Parathyroid adenoma (tissue), 2 donors: Measurements from ENCODE around the gene BIRC7.

Source experiments
- H2AFZ ChIP-seq: fragments of 300-600 bp; sonication (generic); one replicate; pipeline ENCODE4 v1.7.0; 2017; ENCODE audit warnings: antibody characterized with exemption, mild to moderate bottlenecking
- H3K27ac ChIP-seq: fragments of 300-600 bp; sonication (generic); one replicate; pipeline ENCODE4 v1.7.0; 2017
- H3K27me3 ChIP-seq: fragments of 300-600 bp; sonication (generic); one replicate; pipeline ENCODE4 v1.7.0; 2017; ENCODE audit warnings: low read length; ENCODE audit not compliant: control insufficient read depth, insufficient read depth
- H3K36me3 ChIP-seq: fragments of 300-600 bp; sonication (generic); one replicate; pipeline ENCODE4 v1.7.0; 2017; ENCODE audit warnings: low read length; ENCODE audit not compliant: control insufficient read depth, insufficient read depth
- H3K4me1 ChIP-seq: fragments of 300-600 bp; sonication (generic); one replicate; pipeline ENCODE4 v1.7.0; 2017; ENCODE audit warnings: control low read depth
- H3K4me2 ChIP-seq: fragments of 300-600 bp; sonication (generic); one replicate; pipeline ENCODE4 v1.7.0; 2017; ENCODE audit warnings: low read length
- H3K4me3 ChIP-seq: fragments of 300-600 bp; sonication (generic); one replicate; pipeline ENCODE4 v1.7.0; 2017; ENCODE audit warnings: low read depth, low read length
- H3K79me2 ChIP-seq: fragments of 300-600 bp; sonication (generic); one replicate; pipeline ENCODE4 v1.7.0; 2017; ENCODE audit warnings: control low read depth
- H3K9ac ChIP-seq: fragments of 300-600 bp; sonication (generic); one replicate; pipeline ENCODE4 v1.7.0; 2017; ENCODE audit warnings: mild to moderate bottlenecking
- H3K9me3 ChIP-seq: fragments of 300-600 bp; sonication (generic); one replicate; pipeline ENCODE4 v1.7.0; 2017; ENCODE audit warnings: low read length; ENCODE audit not compliant: control insufficient read depth
- TF ChIP-seq, protein P1 (sequence below): fragments of 300-600 bp; sonication (generic); IDR thresholded peaks from one replicate; pipeline ENCODE4 v1.7.0; 2017; ENCODE audit warnings: antibody characterized with exemption, mild to moderate bottlenecking
- donor health status: primary hyperparathyroidism.

BIRC7 gene

DNA sequence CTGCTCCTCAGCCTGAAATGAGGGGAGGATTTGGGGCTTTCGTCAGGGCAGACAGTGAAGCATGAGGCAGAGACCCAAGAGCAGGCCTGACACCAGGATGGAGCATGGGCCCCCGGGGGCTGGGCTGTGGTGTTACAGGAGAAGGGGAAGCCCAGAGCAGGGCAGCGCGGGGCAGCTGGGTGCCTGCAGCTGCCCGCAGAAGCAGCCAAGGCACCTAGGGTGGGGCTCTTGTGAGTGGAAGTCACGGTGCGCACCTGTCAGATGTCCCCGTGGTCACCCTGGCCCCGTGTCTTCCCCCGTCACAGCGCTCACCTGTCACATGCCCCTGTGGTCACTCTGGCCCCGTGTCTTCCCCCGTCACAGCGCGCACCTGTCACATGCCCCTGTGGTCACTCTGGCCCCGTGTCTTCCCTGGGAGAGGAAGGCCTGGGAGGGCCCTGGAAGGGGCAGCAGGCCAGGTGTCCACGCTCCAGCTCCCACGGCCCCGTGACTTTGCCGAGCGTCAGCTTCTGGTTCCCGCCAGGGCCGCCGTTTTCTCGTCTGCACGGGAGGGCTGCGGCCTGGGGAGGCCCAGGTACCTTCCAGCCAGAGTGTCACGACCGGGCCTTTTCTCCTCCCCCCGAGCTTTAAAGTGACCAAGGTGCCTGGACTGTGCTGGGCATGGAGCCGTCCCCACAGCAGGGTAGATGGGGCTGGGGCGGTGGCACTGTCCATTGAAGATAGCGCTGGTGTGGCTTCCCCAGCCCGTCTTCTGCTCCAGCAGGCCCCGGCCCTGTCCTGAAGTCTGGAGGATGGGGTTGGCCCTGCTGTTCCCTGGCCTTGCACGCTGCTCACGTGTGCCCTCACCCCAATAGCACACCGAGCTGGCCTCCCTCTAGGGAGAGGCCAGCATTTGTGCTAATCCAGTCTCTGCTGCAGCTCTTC is 46.3 kb downstream of the BIRC7 start:
- TF ChIP-seq, protein P1, sequence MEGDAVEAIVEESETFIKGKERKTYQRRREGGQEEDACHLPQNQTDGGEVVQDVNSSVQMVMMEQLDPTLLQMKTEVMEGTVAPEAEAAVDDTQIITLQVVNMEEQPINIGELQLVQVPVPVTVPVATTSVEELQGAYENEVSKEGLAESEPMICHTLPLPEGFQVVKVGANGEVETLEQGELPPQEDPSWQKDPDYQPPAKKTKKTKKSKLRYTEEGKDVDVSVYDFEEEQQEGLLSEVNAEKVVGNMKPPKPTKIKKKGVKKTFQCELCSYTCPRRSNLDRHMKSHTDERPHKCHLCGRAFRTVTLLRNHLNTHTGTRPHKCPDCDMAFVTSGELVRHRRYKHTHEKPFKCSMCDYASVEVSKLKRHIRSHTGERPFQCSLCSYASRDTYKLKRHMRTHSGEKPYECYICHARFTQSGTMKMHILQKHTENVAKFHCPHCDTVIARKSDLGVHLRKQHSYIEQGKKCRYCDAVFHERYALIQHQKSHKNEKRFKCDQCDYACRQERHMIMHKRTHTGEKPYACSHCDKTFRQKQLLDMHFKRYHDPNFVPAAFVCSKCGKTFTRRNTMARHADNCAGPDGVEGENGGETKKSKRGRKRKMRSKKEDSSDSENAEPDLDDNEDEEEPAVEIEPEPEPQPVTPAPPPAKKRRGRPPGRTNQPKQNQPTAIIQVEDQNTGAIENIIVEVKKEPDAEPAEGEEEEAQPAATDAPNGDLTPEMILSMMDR: no peak
- Histone ChIP-seq H3K9ac (no peak overlapping the region), H3K36me3 (no peaks in the 10 kb centered on the region)

GRCh38 chr20:63282946-63283345 is 47.2 kb downstream of the BIRC7 start:
- H3K36me3 ChIP-seq: no peaks in the 10 kb centered on the region
- no peaks in the 10 kb centered on the region for H3K9me3 ChIP-seq
- no peak overlapping the region for H3K9ac ChIP-seq
- no peak overlapping the region for H2AFZ ChIP-seq
- H3K4me3 ChIP-seq: no peak overlapping the region
- H3K4me1 ChIP-seq: no peaks in the 10 kb centered on the region
- TF ChIP-seq, protein P1: no peak
- H3K27me3 ChIP-seq: no peaks in the 10 kb centered on the region
- no peak overlapping the region for H3K4me2 ChIP-seq
- H3K27ac ChIP-seq: no peak overlapping the region
- no peaks in the 10 kb centered on the region for H3K79me2 ChIP-seq

More for the DNA sequence above, 46.3 kb downstream of the BIRC7 start:
- Histone ChIP-seq H3K9me3 (no peaks in the 10 kb centered on the region), H2AFZ (no peak overlapping the region), H3K79me2 (no peaks in the 10 kb centered on the region), H3K27ac (no peak overlapping the region), H3K4me2 (no peak overlapping the region), H3K4me1 (no peaks in the 10 kb centered on the region), H3K4me3 (no peak overlapping the region), H3K27me3 (no peaks in the 10 kb centered on the region)

- Histone ChIP-seq H3K27ac (no peak overlapping the region), H3K9me3 (no peaks in the 10 kb centered on the region), H3K79me2 (no peaks in the 10 kb centered on the region), H3K4me1 (no peaks in the 10 kb centered on the region), H3K36me3 (no peaks in the 10 kb centered on the region), H2AFZ (no peak overlapping the region), H3K4me2 (no peak overlapping the region), H3K4me3 (no peak overlapping the region), H3K27me3 (no peaks in the 10 kb centered on the region), H3K9ac (no peak overlapping the region)
- TF ChIP-seq, protein P1: no peak
Measured at GRCh38 chr20:63283397-63284082, 47.8 kb downstream of the BIRC7 start.

GRCh38 chr20:63284083-63284440 is 48.4 kb downstream of the BIRC7 start:
- Histone ChIP-seq H3K4me3 (no peak overlapping the region), H3K27me3 (no peaks in the 10 kb centered on the region), H3K36me3 (no peaks in the 10 kb centered on the region), H2AFZ (no peak overlapping the region), H3K79me2 (no peaks in the 10 kb centered on the region), H3K9ac (no peak overlapping the region), H3K27ac (no peak overlapping the region), H3K4me1 (no peaks in the 10 kb centered on the region), H3K4me2 (no peak overlapping the region), H3K9me3 (no peaks in the 10 kb centered on the region)
- TF ChIP-seq, protein P1: no peak
